Skeletal muscle tissue (tissue), 4 donors: ENCODE data around the gene FUBP3. TPM values are rescaled to one million over a fixed set of nuclear protein-coding genes. Genes with fewer than 3 reads are reported as not detected.

Source experiments
- H3K27ac ChIP-seq: one replicate; pipeline ENCODE4 v1.7.0; 2013; ENCODE audit warnings: mild to moderate bottlenecking, low read depth, low read length, inconsistent platforms
- H3K27me3 ChIP-seq, 3 donors: one replicate each; pipeline ENCODE4 v1.7.0; 2013; ENCODE audit warnings: low read length in 3 of 3; ENCODE audit not compliant: control insufficient read depth in 3 of 3, insufficient read depth in 3 of 3
- H3K36me3 ChIP-seq, 3 donors: one replicate each; pipeline ENCODE4 v1.7.0; 2013; ENCODE audit warnings: low read length in 3 of 3; ENCODE audit not compliant: control insufficient read depth in 3 of 3, insufficient read depth in 3 of 3
- H3K4me1 ChIP-seq, 3 donors: one replicate each; pipeline ENCODE4 v1.7.0; 2013; ENCODE audit warnings: low read length in 3 of 3, mild to moderate bottlenecking in 3 of 3; ENCODE audit not compliant: control insufficient read depth in 3 of 3, insufficient read depth in 3 of 3
- H3K4me3 ChIP-seq, 3 donors: one replicate each; pipeline ENCODE4 v1.7.0; 2013; ENCODE audit warnings: low read length in 3 of 3
- H3K9ac ChIP-seq, 3 donors: one replicate each; pipeline ENCODE4 v1.7.0; 2013; ENCODE audit warnings: low read length in 3 of 3, mild to moderate bottlenecking in 3 of 3, moderate library complexity in 2 of 3, low read depth in 1 of 3
- H3K9me3 ChIP-seq, 3 donors: one replicate each; pipeline ENCODE4 v1.7.0; 2013; ENCODE audit warnings: low read length in 3 of 3; ENCODE audit not compliant: control insufficient read depth in 3 of 3
- total RNA-seq: library from RNA; depleted of rRNA; stranded (reverse); fragments of >200 nt; gene quantifications from one replicate; pipeline ENCODE4 v1.2.3, GENCODE V29; 2014
- donor health status: Osteomylitis.

Gene FUBP3
- total RNA-seq, 1 donor from 2014 or later: 18.8 TPM

- H3K27me3 ChIP-seq: peaks cover 74 to 78% (median 75%) of the 10 kb centered on the region in 3 donors
- no peaks in the 10 kb centered on the region for H3K9me3 ChIP-seq
- H3K4me1 ChIP-seq: peaks cover 14 to 23% (median 22%) of the 10 kb centered on the region in 3 donors
- H3K36me3 ChIP-seq: no peaks in the 10 kb centered on the region
- no peak overlapping the region for H3K4me3 ChIP-seq
- H3K27ac ChIP-seq: no peak overlapping the region
- no peak overlapping the region for H3K9ac ChIP-seq
These were observed 86.3 kb downstream of the FUBP3 start for GRCh38 chr9:130665431-130666392.

DNA sequence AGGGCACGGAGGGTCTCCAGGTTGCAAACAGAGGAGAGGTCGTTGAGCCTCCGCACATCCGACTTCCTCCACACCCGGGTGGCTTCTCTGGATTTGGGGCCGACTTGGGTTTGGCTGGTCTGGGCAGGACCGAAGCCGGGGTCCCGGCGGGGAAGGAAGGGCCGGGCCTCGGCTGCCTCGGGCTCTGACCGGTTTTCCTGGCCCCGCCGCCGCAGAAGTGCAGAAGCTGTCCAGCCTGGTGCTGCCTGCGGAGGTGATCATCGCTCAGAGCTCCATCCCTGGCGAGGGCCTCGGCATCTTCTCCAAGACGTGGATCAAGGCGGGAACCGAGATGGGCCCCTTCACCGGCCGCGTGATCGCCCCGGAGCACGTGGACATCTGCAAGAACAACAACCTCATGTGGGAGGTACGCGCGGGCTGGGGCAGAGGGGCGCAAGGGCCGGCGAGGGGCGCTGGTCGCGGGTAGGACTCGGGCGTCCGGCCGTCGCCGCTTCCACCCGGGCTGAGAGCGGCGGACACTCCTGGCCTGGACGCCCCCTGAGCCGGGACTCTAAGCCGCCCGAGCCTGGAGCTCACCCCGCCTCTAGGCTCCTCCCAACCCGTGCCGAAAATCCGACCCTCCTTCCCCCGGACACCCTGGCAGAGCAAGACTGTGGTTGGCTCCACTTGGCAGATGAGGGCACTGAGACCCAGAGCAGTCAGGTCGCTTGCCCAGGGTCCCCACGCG lies 87.2 kb downstream of the FUBP3 start:
- H3K27ac ChIP-seq: no peak overlapping the region
- H3K36me3 ChIP-seq: no peaks in the 10 kb centered on the region
- peaks cover 13 to 17% (median 14%) of the 10 kb centered on the region in 3 donors for H3K4me1 ChIP-seq
- H3K27me3 ChIP-seq: peaks cover 66 to 69% (median 67%) of the 10 kb centered on the region in 3 donors
- no peaks in the 10 kb centered on the region for H3K9me3 ChIP-seq
- H3K9ac ChIP-seq: no peak overlapping the region
- no peak overlapping the region for H3K4me3 ChIP-seq

- Histone ChIP-seq H3K9me3 (no peaks in the 10 kb centered on the region), H3K36me3 (no peaks in the 10 kb centered on the region), H3K27me3 (peaks cover 60 to 64% (median 62%) of the 10 kb centered on the region in 3 donors), H3K9ac (no peak overlapping the region), H3K4me1 (peaks cover 11 to 17% (median 14%) of the 10 kb centered on the region in 3 donors), H3K4me3 (no peak overlapping the region), H3K27ac (no peak overlapping the region)
These were observed 87.7 kb downstream of the FUBP3 start for GRCh38 chr9:130667120-130667435.

- H3K9ac ChIP-seq: no peak overlapping the region
- no peaks in the 10 kb centered on the region for H3K36me3 ChIP-seq
- H3K4me3 ChIP-seq: no peak overlapping the region
- no peaks in the 10 kb centered on the region for H3K9me3 ChIP-seq
- H3K4me1 ChIP-seq: peaks cover 3 to 10% (median 10%) of the 10 kb centered on the region in 3 donors
- H3K27ac ChIP-seq: no peak overlapping the region
- peaks cover 49 to 53% (median 51%) of the 10 kb centered on the region in 3 donors for H3K27me3 ChIP-seq
These were observed 88.8 kb downstream of the FUBP3 start for GRCh38 chr9:130668196-130668595.

DNA sequence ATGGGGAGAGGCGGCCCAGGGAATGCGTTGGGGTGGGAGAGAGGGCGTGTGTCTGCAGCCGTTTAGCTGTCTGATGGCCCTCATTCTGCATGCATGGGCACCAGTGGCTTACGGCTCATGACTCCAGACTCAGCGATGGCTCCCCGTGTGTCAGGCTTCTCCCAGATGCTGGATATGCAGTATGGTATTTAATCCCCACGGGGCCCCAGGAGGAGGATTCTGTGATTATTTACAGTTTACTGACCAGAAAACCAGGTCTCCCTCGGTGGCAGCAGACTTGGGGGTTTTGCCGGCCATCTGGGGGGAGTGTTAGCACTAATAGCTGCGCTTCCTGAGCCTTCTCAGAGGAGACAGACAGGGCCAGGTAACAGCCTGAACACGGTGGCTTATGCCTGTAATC lies 89.3 kb downstream of the FUBP3 start:
- Histone ChIP-seq H3K27me3 (peaks cover 44 to 48% (median 46%) of the 10 kb centered on the region in 3 donors), H3K4me3 (no peak overlapping the region), H3K9ac (no peak overlapping the region), H3K9me3 (no peaks in the 10 kb centered on the region), H3K36me3 (no peaks in the 10 kb centered on the region), H3K4me1 (peaks cover 3 to 9% (median 6%) of the 10 kb centered on the region in 3 donors), H3K27ac (no peak overlapping the region)

DNA sequence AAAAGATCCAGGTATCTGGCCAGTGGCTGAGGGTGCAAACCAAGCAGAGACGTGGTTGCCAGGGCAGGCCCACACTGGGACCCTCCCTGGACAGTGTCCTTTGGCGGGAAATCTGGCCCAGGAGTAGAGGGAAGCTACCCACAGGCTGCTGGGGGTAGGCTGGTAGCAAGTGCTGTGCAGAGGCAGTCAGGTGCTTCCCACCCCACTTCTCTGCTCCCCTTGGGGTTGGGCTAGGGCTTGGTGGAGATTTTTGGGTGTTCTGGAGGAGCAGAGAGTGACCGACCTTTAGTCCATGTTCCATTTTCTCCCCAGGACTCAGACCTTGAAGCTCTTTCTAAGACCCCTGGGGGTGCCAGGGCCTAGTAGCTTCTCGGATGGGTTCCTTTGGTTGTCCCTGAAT lies 90.6 kb downstream of the FUBP3 start:
- Histone ChIP-seq H3K36me3 (no peaks in the 10 kb centered on the region), H3K9me3 (no peaks in the 10 kb centered on the region), H3K27me3 (peaks cover 32 to 36% (median 35%) of the 10 kb centered on the region in 3 donors), H3K4me3 (no peak overlapping the region), H3K9ac (no peak overlapping the region), H3K27ac (no peak overlapping the region), H3K4me1 (peaks cover 0 to 9% (median 2%) of the 10 kb centered on the region in 3 donors)

DNA sequence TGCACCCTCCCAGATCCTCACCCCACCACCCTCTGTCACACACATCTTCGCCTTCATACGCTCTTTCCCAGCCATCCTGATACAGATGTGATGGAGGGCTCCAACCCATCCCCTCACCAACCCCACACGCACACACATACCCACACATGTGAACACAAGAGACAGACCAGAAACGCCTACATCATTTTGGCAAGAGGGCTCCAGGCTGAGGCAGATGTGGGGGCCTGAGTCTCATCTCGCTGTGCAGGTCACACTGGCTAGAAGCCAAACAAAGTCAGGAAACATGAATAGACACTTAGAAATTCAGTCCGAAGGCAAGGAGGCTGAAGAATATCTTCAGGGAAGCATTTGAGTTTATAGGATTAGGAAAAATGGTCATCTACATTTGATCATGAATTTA lies 91.3 kb downstream of the FUBP3 start:
- Histone ChIP-seq H3K36me3 (no peaks in the 10 kb centered on the region), H3K9ac (no peak overlapping the region), H3K27ac (no peak overlapping the region), H3K27me3 (peaks cover 27 to 31% (median 31%) of the 10 kb centered on the region in 3 donors), H3K4me1 (peaks cover 0 to 4% (median under 1%) of the 10 kb centered on the region in 3 donors), H3K9me3 (no peaks in the 10 kb centered on the region), H3K4me3 (no peak overlapping the region)

DNA sequence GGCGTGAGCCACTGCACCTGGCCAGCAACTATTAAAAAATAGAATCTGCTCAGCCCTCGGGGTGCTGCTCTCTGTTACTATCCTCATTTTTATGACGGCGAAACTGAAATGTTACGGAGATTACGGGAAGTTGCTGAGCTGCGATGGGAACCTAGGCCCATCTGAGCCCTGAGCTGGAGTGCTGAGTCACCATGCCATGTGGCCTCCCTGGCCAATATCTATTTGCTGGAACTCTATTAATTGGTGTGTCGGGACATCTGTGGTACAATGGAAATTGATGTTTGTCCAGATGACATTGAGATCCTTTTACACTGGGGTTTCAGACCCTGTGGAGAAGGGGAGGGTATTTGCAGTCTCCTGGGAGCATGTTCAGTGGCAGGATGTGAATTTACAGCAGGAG lies 93.1 kb downstream of the FUBP3 start:
- H3K27ac ChIP-seq: no peak overlapping the region
- no peak overlapping the region for H3K4me3 ChIP-seq
- H3K4me1 ChIP-seq: no peaks in the 10 kb centered on the region
- no peak overlapping the region for H3K9ac ChIP-seq
- H3K36me3 ChIP-seq: no peaks in the 10 kb centered on the region
- H3K27me3 ChIP-seq: peaks cover 9 to 13% (median 13%) of the 10 kb centered on the region in 3 donors
- H3K9me3 ChIP-seq: no peaks in the 10 kb centered on the region

- H3K27me3 ChIP-seq: peaks cover 3 to 7% (median 7%) of the 10 kb centered on the region in 3 donors
- no peak overlapping the region for H3K27ac ChIP-seq
- H3K9me3 ChIP-seq: no peaks in the 10 kb centered on the region
- H3K4me3 ChIP-seq: no peak overlapping the region
- no peak overlapping the region for H3K9ac ChIP-seq
- H3K36me3 ChIP-seq: no peaks in the 10 kb centered on the region
- H3K4me1 ChIP-seq: no peaks in the 10 kb centered on the region
These were observed 93.7 kb downstream of the FUBP3 start for GRCh38 chr9:130672933-130673615.
